GM15510 (cell line): ENCODE measurements around the gene GDF7.

Source experiments
- POLR2A ChIP-seq: IDR thresholded peaks from 3 replicates; pipeline ENCODE4 v1.6.1; 2011; ENCODE audit warnings: borderline replicate concordance; ENCODE audit not compliant: insufficient read length; ENCODE audit errors: extremely low read depth

The GDF7 gene

GRCh38 chr2:20661421-20662307, 5.3 kb upstream of the GDF7 start:
- TF ChIP-seq POLR2A: no peak

- TF ChIP-seq POLR2A: no peak
Measured at GRCh38 chr2:20662308-20662937, 4.5 kb upstream of the GDF7 start.

GRCh38 chr2:20663196-20664070, 3.5 kb upstream of the GDF7 start:
- TF ChIP-seq POLR2A: no peak

GRCh38 chr2:20664071-20664390, 2.9 kb upstream of the GDF7 start:
- no peak for TF ChIP-seq POLR2A

DNA sequence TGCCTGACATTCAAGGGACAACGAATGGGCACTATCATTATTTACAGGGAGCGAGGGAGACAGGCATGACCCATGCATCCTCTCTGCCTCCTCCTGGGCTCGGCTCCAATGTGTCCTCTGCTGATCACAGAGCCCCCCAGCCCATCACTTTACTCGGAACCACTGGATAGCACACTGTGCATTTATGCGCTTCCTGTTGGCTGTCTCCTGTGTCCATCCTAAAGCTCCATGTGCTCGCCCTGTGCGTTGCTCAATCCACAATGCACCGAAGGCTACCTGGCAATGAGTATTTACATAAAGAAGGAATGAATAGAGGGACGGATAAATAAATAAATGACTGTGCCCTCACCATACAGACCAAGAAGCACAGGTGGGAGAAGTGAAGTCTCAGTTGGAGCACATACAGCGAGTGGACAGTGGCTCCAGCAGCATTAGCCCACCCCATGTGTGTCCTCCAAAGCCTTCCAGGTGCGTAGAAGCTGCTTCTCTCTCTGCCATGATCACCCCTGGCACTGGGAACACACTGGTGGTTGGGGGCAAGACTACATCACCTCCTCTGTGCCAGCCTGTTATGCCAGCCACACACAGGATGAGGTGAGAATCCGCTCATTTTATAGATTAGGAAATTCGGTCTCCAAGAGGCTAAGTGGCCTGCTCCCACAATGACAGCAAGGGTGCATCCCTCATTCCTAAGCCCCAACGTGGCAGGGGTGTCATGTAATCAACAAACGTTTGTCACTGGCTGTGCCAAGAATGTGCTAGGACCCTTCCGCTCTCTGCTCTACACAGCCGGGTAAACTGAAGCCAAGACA, 2.3 kb upstream of the GDF7 start:
- no peak for TF ChIP-seq POLR2A

- no peak for TF ChIP-seq POLR2A
Measured at GRCh38 chr2:20665243-20666004, 1.5 kb upstream of the GDF7 start.

- no peak for TF ChIP-seq POLR2A
Measured at GRCh38 chr2:20666005-20666303, 990 bp upstream of the GDF7 start.

DNA sequence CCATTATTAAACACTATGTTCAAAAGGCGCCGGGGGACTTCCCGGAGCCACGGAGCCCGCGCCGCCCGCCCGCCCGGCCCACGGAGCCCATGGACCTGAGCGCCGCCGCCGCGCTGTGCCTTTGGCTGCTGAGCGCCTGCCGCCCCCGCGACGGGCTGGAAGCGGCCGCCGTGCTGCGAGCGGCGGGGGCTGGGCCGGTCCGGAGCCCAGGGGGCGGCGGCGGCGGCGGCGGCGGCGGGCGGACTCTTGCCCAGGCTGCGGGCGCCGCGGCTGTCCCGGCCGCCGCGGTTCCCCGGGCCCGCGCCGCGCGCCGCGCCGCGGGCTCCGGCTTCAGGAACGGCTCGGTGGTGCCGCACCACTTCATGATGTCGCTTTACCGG, 197 bp downstream of the GDF7 start:
- TF ChIP-seq POLR2A: no peak

GRCh38 chr2:20667531-20668401, 822 bp downstream of the GDF7 start:
- TF ChIP-seq POLR2A: no peak

DNA sequence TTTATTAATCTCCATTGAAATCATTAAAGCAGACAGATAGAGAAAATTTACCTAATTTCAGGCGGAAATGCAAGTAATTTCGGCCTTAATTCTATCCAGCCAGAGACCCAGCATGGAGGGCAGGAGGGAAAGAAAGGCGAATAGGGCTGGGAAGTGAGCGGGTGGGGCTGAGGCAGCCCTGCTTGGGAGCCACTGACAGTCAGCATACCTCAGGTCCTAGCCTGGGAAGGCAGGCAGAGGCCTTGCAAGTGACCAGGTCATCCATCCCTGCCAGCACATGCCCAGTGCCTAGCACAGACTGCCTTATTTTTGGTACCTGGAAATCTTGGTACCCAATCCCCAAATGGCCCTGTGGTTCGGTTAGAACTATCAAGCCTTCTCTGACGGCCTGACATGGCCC, 1.5 kb downstream of the GDF7 start:
- no peak for TF ChIP-seq POLR2A

DNA sequence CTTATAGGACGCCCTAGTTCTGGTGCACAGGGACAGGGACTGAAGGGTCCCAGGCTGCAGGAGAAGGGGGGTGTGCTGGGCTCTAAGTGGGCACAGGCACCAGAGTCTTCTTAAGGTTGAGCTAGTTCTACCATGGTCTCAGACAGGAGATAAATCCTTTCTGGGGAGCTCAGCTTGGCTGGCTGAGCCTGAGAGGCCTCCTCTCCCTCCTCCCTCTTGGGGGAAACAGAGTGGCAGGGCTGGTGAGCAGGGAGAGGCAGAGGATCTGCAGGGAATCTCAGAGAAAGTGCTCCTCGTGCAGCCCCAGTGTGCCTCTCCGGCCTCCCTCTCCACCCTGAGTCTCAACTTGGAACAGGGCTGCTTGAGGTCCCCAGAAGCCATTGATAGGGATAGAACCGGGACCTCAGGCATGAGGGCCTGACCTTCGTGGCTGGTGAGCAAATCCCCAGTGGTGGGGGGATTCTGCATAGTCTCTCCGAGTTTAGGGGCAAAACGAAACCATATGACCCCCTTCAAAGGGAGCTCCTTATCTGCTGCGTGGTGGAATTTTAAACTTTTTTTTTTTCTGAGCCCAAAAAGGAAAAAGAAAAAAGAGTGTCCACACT, 2.0 kb downstream of the GDF7 start:
- TF ChIP-seq POLR2A: no peak

GRCh38 chr2:20669562-20670314, 2.8 kb downstream of the GDF7 start:
- TF ChIP-seq POLR2A: no peak
